Renal cortical epithelial cell (primary cell): ENCODE data around the gene SYNDIG1. TPM values are rescaled to one million over a fixed set of nuclear protein-coding genes. Genes with fewer than 3 reads are reported as not detected.

ENCODE experiments used
- DNase-seq: peaks from one replicate; pipeline ENCODE4 v3.0.0-alpha.2; 2011; ENCODE audit warnings: low read depth
- total RNA-seq: library from RNA; depleted of rRNA; stranded (reverse); fragments of >200 nt; gene quantifications from 2 replicates; pipeline ENCODE4 v1.2.3, GENCODE V29; 2014

SYNDIG1 gene
- total RNA-seq, 1 donor from 2014 or later = 0.05 TPM

DNA sequence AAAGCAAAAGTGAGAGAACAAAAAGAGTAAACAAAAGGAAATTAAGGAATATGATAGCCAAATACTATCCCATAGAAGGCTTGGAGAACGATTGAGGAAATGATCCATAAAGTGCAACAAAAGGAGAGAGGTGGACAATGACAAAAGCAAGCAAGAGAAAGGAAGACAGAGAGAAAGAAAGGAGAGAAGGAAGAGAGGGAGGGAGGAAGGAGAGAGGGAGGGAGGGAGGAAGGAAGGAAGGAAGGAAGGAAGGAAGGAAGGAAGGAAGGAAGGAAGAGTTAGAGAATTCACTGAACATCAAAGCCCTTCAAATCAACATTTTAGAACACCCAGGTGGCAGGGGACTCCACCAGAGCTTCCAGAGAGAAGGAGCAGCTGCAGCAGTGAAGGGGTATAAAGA is 185.0 kb downstream of the SYNDIG1 start:
- no peak for DNase-seq

DNA sequence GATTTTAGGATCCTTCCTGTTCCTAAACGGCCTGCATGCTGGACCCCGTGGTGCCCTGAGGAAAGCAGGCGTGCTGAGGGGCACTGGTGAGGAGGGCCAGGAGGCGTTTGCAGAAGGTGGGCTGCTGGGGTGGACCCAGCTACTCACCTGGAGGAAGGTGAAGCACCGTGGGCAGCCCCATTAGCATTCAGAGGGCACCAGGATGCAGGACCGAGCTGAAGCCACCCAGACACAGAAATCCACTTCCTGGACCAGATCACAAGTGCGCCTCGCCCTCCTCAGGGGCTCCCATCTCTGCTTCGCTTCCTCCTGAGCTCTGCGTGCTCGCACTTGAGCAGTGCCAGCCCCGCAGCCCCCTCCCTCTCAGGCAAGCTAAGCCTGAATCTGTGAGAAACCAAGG is 187.0 kb downstream of the SYNDIG1 start:
- no peak for DNase-seq

DNA sequence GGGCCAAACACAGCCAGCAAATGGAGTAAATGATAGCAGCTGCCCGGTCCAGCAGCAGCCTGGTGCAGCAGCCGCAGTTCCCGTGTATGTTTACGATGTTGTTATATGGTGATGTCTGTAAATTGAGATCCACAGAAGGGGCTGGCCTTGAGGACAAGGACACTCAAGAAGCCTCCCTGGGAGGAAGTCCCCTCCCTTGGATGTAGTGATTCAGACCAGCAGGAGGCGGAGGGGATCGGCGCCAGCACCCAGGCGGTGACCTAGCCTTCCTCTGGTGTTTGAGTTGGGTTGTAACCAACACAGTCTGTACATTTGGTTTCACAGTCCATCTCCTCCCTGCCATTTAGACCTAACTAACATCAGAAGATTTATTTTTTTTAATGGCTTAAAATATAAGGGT is 187.8 kb downstream of the SYNDIG1 start:
- no peak for DNase-seq

GRCh38 chr20:24657878-24658620 is 188.6 kb downstream of the SYNDIG1 start:
- DNase-seq = no peak

DNA sequence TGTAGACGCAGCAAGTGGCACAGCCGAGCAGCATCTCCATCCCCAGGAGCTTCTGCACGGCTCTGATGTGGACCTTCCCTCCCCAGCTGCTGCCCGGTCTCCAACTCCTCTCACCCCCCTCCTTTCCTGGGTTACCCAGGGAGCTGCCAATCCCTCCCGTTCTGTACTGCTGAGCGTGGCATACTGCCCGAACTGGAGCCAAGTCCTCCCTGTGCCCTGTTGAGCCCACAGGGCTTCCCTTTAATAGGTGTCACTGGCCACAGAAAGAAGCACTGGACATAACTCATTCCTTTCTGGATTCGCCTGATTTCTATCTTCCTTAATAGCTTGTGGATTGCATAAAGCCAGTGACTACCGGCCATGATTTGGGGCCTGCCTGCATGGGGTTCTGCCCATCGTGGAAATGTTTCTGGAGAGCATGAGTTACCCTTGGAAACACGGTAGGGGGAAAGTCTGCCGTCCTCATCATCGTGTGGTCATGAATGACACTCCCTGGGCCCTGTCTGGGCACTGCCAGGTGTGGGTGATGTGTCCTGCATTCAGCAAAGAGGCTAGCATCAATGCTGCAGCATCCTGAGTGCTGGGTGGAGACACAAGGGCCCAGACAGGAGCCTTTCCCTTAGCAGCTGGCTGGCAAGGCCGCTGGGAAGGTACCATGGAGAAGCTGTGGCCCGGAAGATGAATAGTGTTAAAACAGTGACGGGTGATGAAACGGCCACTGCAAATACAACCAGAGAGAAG is 189.7 kb downstream of the SYNDIG1 start:
- peak; percentile 11 for DNase-seq

- DNase-seq = no peak
Measured at GRCh38 chr20:24659835-24660234, 190.4 kb downstream of the SYNDIG1 start.

- no peak for DNase-seq
Measured at GRCh38 chr20:24660651-24661050, 191.2 kb downstream of the SYNDIG1 start.

DNA sequence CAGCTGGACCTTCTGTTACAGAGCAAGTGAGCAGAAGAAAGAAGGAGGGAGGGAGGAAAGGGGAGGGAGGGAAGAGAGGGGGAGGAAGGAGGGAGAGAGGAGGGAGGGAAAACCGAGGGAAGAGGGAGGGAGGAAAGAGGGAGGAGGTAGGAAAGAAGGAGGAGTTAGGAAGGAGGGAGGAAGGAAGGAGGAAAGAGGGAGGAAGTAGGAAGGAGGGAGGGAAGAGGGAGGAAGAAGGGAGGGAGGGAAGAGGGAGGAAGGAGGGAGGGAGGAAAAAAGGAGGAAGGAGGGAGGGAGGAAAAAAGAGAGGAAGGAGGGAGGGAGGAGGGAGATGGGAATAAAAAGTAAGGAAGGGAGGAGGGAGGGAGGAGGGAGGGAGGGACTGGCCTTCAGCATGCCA is 191.8 kb downstream of the SYNDIG1 start:
- DNase-seq = no peak

DNA sequence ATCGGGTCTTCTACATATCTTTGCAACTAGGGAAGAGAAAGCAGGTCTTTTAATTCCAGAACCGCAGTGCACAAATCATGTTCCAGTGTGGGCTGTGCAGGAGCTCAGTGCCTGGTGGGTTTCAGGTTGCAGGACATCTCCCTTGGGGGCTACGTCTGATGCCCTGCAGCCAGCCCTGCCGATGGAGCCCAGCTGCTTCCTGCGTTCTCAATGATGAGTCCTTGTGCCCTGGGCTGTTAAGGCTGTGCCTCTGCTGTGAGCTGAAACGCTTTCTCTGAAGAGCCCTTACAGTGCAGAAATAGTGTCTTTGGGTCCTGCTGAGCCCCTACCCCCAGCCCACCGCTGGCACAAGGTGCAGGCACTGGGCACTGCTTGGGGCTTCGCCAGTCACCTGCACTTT is 192.9 kb downstream of the SYNDIG1 start:
- no peak for DNase-seq

DNA sequence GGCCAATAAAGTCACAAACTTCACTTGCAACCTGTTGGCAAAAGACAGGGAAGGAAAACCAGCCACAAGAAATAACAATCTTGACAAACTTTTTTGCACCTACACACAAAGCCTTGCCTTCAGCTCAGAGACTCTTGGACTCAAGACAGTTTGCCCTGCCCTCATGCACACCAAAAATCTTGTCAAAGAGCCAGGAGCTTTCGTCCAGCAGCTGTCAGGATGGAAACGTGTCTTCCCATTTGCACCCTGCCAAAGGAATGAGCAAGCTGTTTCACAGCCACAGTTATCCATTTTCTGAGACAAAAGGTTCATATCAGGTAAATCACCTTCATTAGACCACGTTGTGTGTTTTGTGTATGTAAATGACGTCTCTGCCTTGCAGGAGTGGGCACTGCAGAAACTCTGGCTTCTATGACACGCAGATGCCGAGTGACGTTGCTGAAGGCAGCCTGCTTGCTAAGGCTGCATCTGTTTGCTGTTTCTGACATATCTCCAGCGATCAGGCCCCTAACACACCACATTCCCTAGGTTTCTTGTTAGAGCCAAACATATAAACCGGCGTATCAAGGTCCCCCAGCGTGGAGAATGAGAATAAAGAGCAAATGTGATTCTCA is 193.4 kb downstream of the SYNDIG1 start:
- no peak for DNase-seq

DNA sequence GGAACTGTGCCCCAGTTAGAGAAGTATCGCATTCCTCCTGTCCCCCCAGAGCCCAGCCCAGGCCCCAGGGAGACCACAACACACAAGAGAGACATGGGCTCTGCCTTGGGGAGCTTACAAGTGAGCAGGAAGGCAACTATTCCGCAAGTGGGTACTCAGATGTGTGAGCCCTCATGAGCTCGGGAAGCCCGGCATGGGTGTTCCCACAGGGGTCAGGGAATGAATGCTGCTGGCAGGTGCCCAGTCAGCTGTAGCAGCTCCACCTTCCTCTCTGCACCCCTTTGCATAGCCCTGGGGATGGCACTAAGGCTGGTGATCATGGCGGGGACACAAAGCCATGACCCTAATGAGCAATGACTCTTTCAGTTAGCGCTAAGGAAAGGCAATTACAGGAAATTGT is 194.1 kb downstream of the SYNDIG1 start:
- DNase-seq = no peak

DNA sequence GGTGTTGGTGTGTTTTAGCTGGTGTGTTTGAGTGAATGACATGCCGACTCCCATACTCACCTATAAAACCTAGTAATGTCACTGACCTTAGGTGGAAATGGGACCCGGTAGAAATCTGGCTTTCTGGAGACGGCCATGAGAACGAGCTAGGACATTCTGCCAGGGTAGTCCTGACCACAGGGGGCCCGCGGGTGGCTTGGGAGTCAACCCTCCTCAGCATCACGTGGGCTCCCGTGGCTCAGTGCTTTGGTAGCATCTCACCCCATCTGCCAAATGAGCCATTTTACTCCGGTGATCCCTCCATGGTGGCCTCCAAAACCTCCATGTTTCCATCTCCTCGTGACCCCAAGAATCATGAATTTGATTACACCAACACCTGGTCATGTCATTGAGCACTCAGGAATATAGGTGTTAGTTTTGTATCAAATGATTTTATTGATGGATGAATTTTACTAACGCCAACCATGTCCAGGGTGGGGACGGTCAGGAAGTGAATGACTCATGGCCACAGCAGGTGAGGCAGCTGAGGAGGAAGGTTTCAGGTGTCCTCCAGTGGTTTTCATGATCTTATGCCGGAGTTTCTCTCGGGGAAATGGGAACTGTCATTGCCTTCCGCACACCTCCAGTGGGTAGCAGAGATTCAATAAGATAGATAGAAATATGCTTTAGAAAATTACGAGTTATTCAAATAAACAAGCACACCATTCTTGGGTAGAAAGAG is 195.0 kb downstream of the SYNDIG1 start:
- DNase-seq = no peak

- no peak for DNase-seq
Measured at GRCh38 chr20:24665196-24665595, 195.8 kb downstream of the SYNDIG1 start.

DNA sequence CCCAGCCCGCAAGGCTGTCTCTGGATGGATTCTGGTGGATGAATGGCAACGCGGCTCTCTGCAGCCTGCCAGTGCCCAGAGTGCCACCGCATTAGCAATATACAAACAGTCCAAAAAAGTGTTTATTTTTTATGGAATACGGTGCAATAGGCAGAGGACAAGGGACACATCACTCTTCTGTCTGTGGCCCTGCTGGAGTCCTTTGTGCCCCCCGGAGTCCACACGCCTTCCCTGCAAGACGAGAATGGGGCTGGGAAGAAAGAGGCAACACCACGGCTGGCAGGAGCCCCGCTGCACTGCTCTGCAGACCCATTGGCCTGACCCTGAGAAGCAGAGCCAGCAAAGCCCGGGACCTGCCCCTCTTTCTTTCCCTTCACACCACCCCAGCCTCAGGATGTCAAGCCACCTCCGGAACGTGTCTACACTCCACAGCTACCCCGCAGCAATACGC is 196.3 kb downstream of the SYNDIG1 start:
- DNase-seq = no peak

- DNase-seq = no peak
Measured at GRCh38 chr20:24667689-24668383, 198.4 kb downstream of the SYNDIG1 start.

GRCh38 chr20:24668384-24668702 is 198.9 kb downstream of the SYNDIG1 start:
- no peak for DNase-seq

DNA sequence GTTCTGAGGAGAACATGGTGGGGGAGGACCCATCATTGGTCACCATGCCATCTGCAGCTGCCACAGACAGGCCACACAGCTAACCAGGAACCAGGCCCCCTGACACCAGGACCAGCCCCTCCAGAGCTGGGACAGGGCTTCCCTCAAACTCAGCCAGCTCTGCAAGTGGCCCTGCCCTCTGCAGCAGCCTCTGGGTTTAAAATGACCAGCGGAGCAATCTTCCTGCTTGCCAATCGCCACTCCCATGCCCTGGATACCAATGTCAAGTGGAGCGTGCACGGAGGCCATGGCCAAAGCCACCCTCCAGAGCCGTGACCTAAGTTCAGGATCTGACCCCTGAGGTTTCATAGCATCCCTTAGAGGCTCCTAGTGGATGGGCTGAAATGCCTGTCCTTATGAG is 199.4 kb downstream of the SYNDIG1 start:
- DNase-seq = peak; percentile 7

DNA sequence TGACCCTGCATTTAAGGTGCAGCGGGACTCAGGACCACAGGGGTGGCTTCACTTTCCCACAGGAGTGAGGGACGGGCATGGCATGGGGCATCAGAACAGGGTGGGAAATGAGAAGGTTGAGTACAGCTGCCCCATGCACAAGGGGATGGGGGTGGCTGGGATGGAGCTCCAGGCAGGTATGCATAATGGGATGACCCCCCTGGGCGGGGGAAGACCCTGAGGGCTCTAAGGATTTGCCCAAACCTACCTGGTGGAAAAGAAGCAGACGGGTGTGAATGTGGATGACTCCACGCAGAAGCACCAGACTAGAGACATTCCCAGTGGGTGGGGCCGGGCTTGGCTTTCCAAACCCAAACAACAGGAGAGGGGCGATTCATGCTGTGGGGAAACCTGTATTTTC is 200.3 kb downstream of the SYNDIG1 start:
- DNase-seq = no peak

DNA sequence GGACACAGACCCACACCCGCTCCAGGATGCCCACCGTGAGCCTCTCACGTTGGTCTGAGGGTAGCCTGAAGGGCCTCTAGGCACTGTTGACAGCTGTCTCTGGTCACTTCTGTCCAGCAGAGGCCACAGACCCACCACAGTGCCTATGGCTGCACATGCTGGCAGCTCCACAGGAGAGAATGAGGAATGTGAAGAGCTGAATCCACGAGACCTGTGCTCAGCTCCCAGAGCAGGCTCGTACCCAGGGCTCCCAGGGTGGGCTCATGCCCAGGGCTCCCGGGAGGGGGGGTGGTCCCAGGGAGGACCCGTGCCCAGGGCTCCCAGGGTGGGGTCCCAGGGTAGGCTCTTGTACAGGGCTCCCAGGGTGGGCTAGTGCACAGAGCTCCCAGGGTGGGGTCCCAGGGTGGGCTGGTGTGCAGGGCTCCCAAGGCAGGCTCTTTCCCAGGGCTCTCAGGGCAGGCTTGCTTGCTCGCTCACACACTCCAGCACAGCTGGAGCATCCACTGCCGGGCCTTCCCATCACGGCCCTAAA is 201.0 kb downstream of the SYNDIG1 start:
- no peak for DNase-seq

GRCh38 chr20:24670981-24671380 is 201.6 kb downstream of the SYNDIG1 start:
- DNase-seq = no peak

- no peak for DNase-seq
Measured at GRCh38 chr20:24672181-24672880, 202.9 kb downstream of the SYNDIG1 start.
